GM19372 (cell line): ENCODE results near the gene FAM131C.

Experiments used
- ATAC-seq: cut with Tn5 transposase; IDR thresholded peaks from one replicate; pipeline ENCODE4 v1.9.1; 2021; ENCODE audit warnings: mild to moderate bottlenecking, low read depth, moderate library complexity; ENCODE audit not compliant: unreplicated experiment

Gene FAM131C

DNA sequence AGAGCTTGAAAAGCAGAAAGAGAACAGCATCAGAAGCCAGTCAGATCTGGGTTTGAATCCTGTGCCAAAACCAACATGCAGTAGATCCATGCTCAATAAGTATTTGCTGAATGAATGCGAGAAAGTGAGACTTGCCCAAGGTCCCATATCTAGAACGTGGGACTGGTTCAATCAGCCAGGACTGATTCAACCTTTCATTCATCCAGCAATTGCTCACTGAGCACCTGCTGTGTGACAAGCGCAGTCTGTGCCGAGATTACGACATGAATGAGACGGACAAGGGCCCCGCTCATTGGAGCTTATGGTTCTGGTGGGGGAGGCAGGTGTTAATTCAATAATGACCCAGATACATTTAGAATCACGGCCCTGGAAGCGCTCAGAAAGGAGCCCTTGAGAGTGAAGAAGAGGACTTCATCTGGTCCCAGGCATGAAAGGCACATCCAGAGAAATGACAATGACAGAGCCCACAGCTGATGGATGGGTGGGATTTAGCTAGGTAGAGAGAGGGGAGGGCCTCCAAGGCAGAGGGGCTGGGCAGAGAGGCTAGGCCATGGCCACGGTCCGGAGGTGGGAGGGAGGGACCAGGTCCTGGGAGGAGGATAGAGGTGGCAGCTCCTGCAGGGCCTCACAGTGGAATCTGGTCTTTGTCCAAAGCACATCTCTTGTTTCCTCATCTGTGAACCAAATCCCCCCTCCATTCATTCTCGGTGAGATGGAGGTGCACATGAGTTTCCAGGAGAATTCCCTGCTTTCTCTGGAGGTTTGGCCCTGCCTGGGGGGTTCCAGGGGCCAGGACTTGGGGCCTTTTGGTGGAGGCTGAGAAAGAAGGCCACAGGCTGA is 4.2 kb upstream of the FAM131C start:
- no peak for ATAC-seq

DNA sequence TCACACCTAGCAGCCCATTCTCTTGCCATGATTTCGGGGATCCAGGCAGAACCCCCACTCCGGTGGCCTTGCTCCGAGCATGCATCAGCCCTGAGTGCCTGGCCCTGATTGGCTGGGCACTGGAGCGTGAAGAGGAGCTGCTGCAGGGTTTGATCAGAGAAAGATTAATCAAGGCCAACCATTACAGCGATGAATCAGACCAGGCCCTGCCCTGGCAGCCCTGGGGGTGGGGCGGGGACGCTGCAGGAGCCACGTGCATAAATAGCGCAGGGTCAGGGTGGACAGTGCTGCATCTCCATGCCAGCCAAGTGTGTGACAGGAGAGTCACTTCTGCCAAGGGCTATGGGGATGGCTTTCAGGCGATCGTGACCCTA is 3.4 kb upstream of the FAM131C start:
- no peak for ATAC-seq

GRCh38 chr1:16076031-16076864 is 2.8 kb upstream of the FAM131C start:
- no peak for ATAC-seq

GRCh38 chr1:16075337-16076030 is 2.0 kb upstream of the FAM131C start:
- ATAC-seq: no peak

DNA sequence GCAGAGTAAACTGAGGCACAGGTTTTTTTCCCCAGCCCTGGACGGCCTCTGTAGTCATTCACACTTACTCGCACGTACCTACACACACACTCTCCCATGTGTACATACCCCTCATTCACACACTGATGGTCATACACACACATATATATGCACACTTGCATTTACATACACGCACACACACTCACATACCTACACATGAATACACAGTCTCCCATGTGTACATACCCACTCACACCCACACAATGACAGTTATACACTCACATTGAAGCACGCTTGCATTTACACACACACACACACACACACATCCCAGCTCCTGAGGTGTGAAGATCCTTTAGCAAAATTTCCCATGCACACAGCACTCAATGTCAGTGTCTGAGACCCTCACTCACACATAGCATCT is 766 bp upstream of the FAM131C start:
- no peak for ATAC-seq

GRCh38 chr1:16072616-16073484 is 601 bp downstream of the FAM131C start:
- ATAC-seq: no peak

DNA sequence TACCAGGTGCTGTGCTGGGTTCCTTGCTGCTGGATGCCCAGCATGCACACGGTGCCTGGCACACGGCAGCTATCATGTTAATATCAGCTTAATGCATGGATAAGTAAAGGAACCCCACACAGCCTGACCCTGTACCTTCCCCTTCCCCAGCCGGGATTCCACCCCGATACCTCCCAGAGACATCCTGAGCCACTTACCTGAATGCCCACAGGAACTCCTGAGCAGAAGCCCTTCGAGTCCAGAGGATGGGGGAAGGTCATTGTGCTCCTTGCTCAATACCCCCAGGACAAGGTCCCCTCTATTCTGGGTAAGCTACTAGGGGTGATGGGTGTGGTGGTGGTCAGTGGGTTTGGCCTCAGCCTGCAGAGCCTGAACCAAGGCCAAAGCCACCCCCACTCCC is 1.4 kb downstream of the FAM131C start:
- ATAC-seq: no peak

DNA sequence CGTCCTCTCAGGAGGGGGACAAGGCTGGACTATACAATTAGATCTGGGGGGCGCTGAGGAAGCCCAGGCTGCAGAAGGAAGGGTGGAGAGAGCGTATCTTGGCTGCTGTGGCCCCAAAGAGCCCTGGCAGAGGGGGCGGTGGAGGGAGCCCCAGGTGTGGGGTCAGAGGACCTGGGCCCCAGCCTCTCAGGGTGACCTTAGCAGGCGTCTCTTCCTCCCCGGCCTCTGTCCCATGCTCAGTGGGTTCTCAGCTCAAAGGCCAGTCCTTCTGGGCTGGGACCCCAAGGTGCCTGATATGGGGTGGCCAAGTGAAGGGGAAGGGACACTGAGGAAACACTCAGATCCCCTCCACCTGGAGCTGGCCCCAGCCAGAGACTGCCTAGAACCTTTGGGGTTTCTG is 1.8 kb downstream of the FAM131C start:
- no peak for ATAC-seq

DNA sequence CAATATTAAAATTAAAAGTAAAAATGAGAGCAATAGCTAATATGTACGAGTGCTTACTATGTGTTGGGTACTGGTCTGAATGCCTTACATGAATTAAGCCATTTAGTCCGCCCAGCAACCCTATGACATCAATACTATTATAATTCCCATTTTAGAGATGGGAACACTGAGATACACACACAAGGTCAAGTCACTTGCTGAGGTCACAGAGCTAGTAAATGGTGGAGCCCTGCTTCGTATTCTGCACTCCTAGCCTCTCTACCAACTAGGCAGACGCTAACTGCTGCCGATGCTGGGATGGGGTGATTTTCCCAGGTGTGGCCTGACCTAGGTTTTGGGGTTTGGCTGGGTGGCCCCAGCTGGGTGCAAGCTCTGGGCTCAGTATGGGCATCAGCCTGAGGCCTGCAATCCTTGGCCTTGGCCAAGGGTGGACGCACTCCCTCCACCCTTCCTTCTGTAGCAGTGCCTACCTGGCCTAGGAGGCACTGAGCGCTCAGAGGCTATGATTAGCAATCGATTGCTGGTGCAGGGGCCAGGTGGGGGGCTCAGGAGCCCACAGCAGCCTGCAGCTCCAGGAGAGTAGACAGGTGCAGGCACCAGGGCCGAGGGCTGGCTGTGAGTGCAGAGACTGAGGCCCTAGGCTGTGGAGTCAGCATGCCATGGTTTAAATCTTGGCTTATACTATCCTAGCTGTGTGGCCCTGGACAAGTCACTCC is 2.7 kb downstream of the FAM131C start:
- no peak for ATAC-seq

GRCh38 chr1:16068356-16069270 is 4.8 kb downstream of the FAM131C start:
- ATAC-seq: no peak

GRCh38 chr1:16067933-16068332 is 5.5 kb downstream of the FAM131C start:
- ATAC-seq: no peak

DNA sequence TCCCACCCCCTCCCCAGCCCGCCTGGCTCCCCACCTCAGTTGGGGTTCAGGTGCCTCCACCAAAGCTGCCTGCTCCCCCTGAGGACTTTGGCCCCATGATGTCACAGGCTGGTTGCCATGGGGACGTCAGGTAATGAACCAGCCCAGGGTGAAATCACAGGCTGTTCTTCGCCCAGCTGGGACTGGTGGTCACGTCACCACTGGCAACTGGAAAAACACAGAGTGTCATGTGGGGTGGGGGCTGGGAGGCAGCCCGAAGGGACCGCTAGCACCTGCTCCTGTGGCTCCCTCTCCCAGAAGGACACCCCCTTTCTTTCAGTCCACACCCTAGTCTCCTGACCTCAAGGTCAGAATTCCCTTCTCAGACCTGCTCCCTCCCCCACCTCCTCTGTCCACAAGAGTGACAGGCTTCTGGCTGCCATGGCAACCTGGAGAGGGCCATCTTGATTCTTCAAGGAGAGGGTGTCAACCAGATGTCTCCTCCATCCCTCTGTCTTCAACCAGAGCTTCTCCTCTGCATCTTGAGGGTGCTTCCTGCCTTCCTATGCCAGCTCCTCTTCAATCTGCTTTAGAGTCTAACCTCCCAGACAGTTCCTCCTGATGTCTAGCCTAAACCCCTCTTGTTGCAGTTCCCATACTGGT is 6.2 kb downstream of the FAM131C start:
- ATAC-seq: no peak

GRCh38 chr1:16066245-16066644 is 7.2 kb downstream of the FAM131C start:
- ATAC-seq: no peak

- ATAC-seq: no peak
These were observed 8.2 kb downstream of the FAM131C start for GRCh38 chr1:16065269-16065576.

- ATAC-seq: no peak
These were observed 8.7 kb downstream of the FAM131C start for GRCh38 chr1:16064536-16065268.

GRCh38 chr1:16063921-16064320 is 9.5 kb downstream of the FAM131C start:
- no peak for ATAC-seq

DNA sequence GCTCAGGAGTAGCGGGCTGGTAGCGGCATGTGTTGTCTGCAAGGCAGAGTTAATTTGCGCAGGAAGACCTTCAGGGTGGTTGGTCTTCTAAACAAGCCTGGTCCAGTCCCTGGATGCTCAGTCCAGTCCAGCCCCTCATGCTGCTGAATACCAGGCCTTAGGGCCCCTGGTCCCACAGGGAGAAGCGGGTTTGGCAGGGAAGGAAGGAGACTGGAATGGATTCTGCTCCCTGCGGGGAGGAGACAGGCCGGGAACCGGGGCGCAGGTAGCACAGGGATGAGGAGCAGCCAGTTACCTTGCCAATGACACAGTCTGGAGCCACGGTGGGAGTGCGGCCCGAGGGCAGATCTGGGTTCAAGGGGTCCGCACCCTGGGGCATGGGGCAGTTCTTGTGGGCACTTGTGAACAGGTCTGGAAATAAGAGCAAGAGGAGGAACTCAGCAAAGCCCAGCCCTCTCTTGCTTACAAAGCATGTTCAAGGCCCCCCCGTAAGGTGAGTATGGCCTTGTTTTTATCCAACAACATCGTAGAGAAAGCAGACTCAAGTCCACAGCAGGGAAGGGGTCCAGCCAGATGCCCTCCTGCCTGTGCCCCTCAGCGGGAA is 10.1 kb downstream of the FAM131C start:
- no peak for ATAC-seq
